K562 (cell line): ENCODE data around the gene WWP2. TPM values are rescaled to one million over a fixed set of nuclear protein-coding genes. Genes with fewer than 3 reads are reported as not detected.

Source experiments
- ATAC-seq: fragments of 200-7000 bp; cut with Tn5 transposase; 3 replicates; pipeline ENCODE4 v1.9.1; 2020; ENCODE audit warnings: moderate library complexity
- BruUV-seq: library from RNA; stranded (reverse); fragments of 400-500 nt; replicated peaks from 2 replicates; lab custom pipeline; 2021; lab: Mats Ljungman, UMichigan
- CTCF ChIA-PET: fragments of 300-600 bp; formaldehyde crosslinking; extraction: SDS; loops from one replicate; lab custom pipeline; 2021; ENCODE audit warnings: low intra/inter-chr PET ratio; lab: Yijun Ruan, JAX
- POLR2A ChIA-PET: fragments of 300-600, 350-650 bp; sonication (Branson Sonifier 250); formaldehyde crosslinking; extraction: SDS; loops from one replicate; lab custom pipeline; 2021; ENCODE audit warnings: antibody characterized with exemption, inconsistent platforms; lab: Yijun Ruan, JAX
- DNase-seq, 4 experiments: peaks; one replicate each; pipeline versions ENCODE4 v3.0.0 to v3.0.0-alpha.2; 2011 to 2018; ENCODE audit warnings: low spot score in 3 of 4, mixed read lengths in 3 of 4; ENCODE audit errors: extremely low read depth in 1 of 4
- FAIRE-seq: peaks from 2 replicates; lab custom pipeline; 2011; peaks lifted over from hg19 to GRCh38; lab: Jason Lieb, UNC
- H2AFZ ChIP-seq: 2 replicates; pipeline ENCODE4 v1.6.0; 2011; ENCODE audit warnings: low read depth, low read length, control low read depth, inconsistent platforms
- H3K27ac ChIP-seq: fragments of 200-600 bp; 3 replicates; pipeline ENCODE4 v1.8.0; 2011; ENCODE audit warnings: low read depth, mild to moderate bottlenecking, control low read depth, inconsistent platforms, low read length, moderate library complexity, mixed read lengths; ENCODE audit errors: extremely low read depth
- H3K27me3 ChIP-seq, 2 experiments: fragments of 300-600 bp in 1 of 2; 2 replicates in 1 of 2; 3 replicates in 1 of 2; pipeline versions ENCODE4 v1.6.0 to v1.8.0; 2011; ENCODE audit warnings: inconsistent platforms in 2 of 2, low read length in 2 of 2, mild to moderate bottlenecking in 1 of 2, mixed read lengths in 1 of 2, moderate library complexity in 1 of 2; ENCODE audit not compliant: control insufficient read depth in 2 of 2, insufficient read depth in 2 of 2
- H3K36me3 ChIP-seq: fragments of 300-600 bp; 3 replicates; pipeline ENCODE4 v1.8.0; 2011; ENCODE audit warnings: mild to moderate bottlenecking, low read length, inconsistent platforms; ENCODE audit not compliant: control insufficient read depth, insufficient read depth
- H3K4me1 ChIP-seq, 2 experiments: fragments of 200-600 bp in 1 of 2; replicated peaks in 1 of 2; 2 replicates in 1 of 2; 3 replicates in 1 of 2; pipeline versions ENCODE4 v1.5.1 to v1.8.0; 2011; ENCODE audit warnings: inconsistent platforms in 2 of 2, low read length in 2 of 2, mild to moderate bottlenecking in 1 of 2, mixed read lengths in 1 of 2, moderate library complexity in 1 of 2; ENCODE audit not compliant: control insufficient read depth in 2 of 2, insufficient read depth in 2 of 2
- H3K4me2 ChIP-seq: 2 replicates; pipeline ENCODE4 v1.6.1; 2011; ENCODE audit warnings: low read length, control low read depth, inconsistent platforms, mixed read lengths; ENCODE audit not compliant: insufficient read depth
- H3K4me3 ChIP-seq: fragments of 200-600 bp; sonication (generic), shearing (Covaris generic); 2 replicates; pipeline ENCODE4 v1.5.1; 2016; ENCODE audit warnings: control low read depth, inconsistent platforms
- H3K79me2 ChIP-seq: fragments of 200-600 bp; 3 replicates; pipeline ENCODE4 v1.8.0; 2011; ENCODE audit warnings: low read length, inconsistent platforms; ENCODE audit not compliant: control insufficient read depth, insufficient read depth
- H3K9ac ChIP-seq, 2 experiments: 2 replicates each; pipeline versions ENCODE4 v1.6.0 to v1.6.1; 2011; ENCODE audit warnings: low read depth in 2 of 2, low read length in 2 of 2, control low read depth in 1 of 2, inconsistent platforms in 1 of 2, mild to moderate bottlenecking in 1 of 2, mixed read lengths in 1 of 2; ENCODE audit not compliant: insufficient read depth in 1 of 2
- H3K9me1 ChIP-seq: one replicate; pipeline ENCODE4 v1.6.0; 2011; ENCODE audit warnings: inconsistent platforms, mild to moderate bottlenecking, low read length, moderate library complexity; ENCODE audit not compliant: control insufficient read depth, insufficient read depth
- H3K9me3 ChIP-seq: replicated peaks from 2 replicates; pipeline ENCODE4 v1.5.1; 2011; ENCODE audit warnings: low read depth, low read length, inconsistent platforms; ENCODE audit not compliant: control insufficient read depth, insufficient read depth
- H4K20me1 ChIP-seq: replicated peaks from 2 replicates; pipeline ENCODE4 v1.6.1; 2011; ENCODE audit warnings: low read length, inconsistent platforms, mixed read lengths; ENCODE audit not compliant: control insufficient read depth, insufficient read depth
- ATF7 ChIP-seq: fragments of 450-650 bp; IDR thresholded peaks from 2 replicates; pipeline ENCODE4 v1.7.1; 2014; ENCODE audit warnings: mild to moderate bottlenecking, moderate library complexity
- BRF1 ChIP-seq: IDR thresholded peaks from 3 replicates; pipeline ENCODE4 v1.6.1; 2011; ENCODE audit warnings: borderline replicate concordance, mild to moderate bottlenecking; ENCODE audit not compliant: insufficient read length; ENCODE audit errors: extremely low read depth
- CHD1 ChIP-seq: fragments of 200-600 bp; sonication (generic); IDR thresholded peaks from one replicate; pipeline ENCODE4 v1.6.1; 2012; ENCODE audit warnings: mild to moderate bottlenecking, moderate library complexity, low read length, inconsistent platforms
- DPF2 ChIP-seq: fragments of 450-650 bp; IDR thresholded peaks from 2 replicates; pipeline ENCODE4 v1.6.1; 2016
- HDAC3 ChIP-seq: fragments of 450-650 bp; IDR thresholded peaks from 2 replicates; pipeline ENCODE4 v1.6.1; 2018; ENCODE audit warnings: borderline replicate concordance, mild to moderate bottlenecking, moderate library complexity; ENCODE audit not compliant: partially characterized antibody
- HOXB6 ChIP-seq: fragments of 250-450 bp; sonication (Bioruptor Pico); IDR thresholded peaks from 2 replicates; pipeline ENCODE4 v1.5.1; 2022; ENCODE audit warnings: mild to moderate bottlenecking, borderline replicate concordance
- KDM1A ChIP-seq, 2 experiments: fragments of 450-650 bp; IDR thresholded peaks; 2 replicates each; pipeline ENCODE4 v1.6.1; 2016; ENCODE audit warnings: mild to moderate bottlenecking in 2 of 2
- MCM3 ChIP-seq: fragments of 450-650 bp; IDR thresholded peaks from 2 replicates; pipeline ENCODE4 v1.6.1; 2016
- OTX1 ChIP-seq: fragments of 450-650 bp; formaldehyde crosslinking; IDR thresholded peaks from 2 replicates; pipeline ENCODE4 v1.4.0; 2022; ENCODE audit warnings: mild to moderate bottlenecking
- RBM25 ChIP-seq: fragments of 200-400 bp; formaldehyde crosslinking; IDR thresholded peaks from 2 replicates; pipeline ENCODE4 v1.6.1; 2018; ENCODE audit warnings: low read length, low read depth, moderate library complexity; ENCODE audit not compliant: severe bottlenecking
- SAFB2 ChIP-seq: fragments of 200-400 bp; formaldehyde crosslinking; IDR thresholded peaks from 2 replicates; pipeline ENCODE4 v1.6.1; 2018; ENCODE audit warnings: borderline replicate concordance, low read length, low read depth, moderate library complexity; ENCODE audit not compliant: severe bottlenecking
- TSC22D4 ChIP-seq: fragments of 450-650 bp; IDR thresholded peaks from 2 replicates; pipeline ENCODE4 v1.6.1; 2016; ENCODE audit warnings: missing genetic modification characterization, missing biosample characterization, control low read depth
- ZFP36 ChIP-seq: fragments of 150-350 bp; IDR thresholded peaks from 2 replicates; pipeline ENCODE4 v1.6.1; 2018; ENCODE audit warnings: low read length, low read depth; ENCODE audit not compliant: partially characterized antibody
- ZNF354B ChIP-seq: fragments of 250-450 bp; sonication (Bioruptor Pico); IDR thresholded peaks from 2 replicates; pipeline ENCODE4 v1.4.0; 2020
- ZNF436 ChIP-seq: fragments of 250-450, 450-650 bp; sonication (Bioruptor Pico); formaldehyde crosslinking; IDR thresholded peaks from 2 replicates; pipeline ENCODE4 v1.7.0; 2020; ENCODE audit warnings: mild to moderate bottlenecking
- WGBS: fragments of 100-300 bp; shearing (Covaris generic); methylation state at CpG from one replicate; pipeline ENCODE4 v1.1.6; 2016; ENCODE audit warnings: low coverage, mixed read lengths; ENCODE audit not compliant: insufficient coverage; ENCODE audit errors: missing lambda C conversion rate; 5-methylcytosine and 5-hydroxymethylcytosine counted together
- in situ Hi-C: fragments of 300-500 bp; cut with MboI; formaldehyde crosslinking; loops from 4 replicates; pipeline ENCODE4 v1.15.0; 2018; ENCODE audit warnings: inconsistent platforms, mixed read lengths
- intact Hi-C: fragments of 100-400 bp; cut with micrococcal nuclease; formaldehyde crosslinking; loops from 2 replicates; pipeline ENCODE4 v1.14.2; 2022
- polyA plus RNA-seq, 8 experiments: library from polyadenylated mRNA; depleted of rRNA in 4 of 8; stranded (reverse) in 5 of 8; unstranded in 3 of 8; fragments of >200 nt; fragmentation: Nextera tagmentation in 2 of 8; fragmentation: Illumina TruSeq in 1 of 8; extraction: Ambion mirVana in 2 of 8; extraction: Trizol in 1 of 8; gene quantifications; 2 replicates each; pipeline versions ENCODE4 v1.2.1 to v1.2.3, GENCODE V29; 2011 to 2014; ENCODE audit warnings: inconsistent platforms in 1 of 8, missing spikeins in 1 of 8
- total RNA-seq, 7 experiments: library from RNA; depleted of rRNA in 6 of 7; stranded (reverse); fragments of >200 nt in 6 of 7; fragmentation: Illumina TruSeq in 2 of 7; extraction: Trizol in 2 of 7; gene quantifications; 2 replicates each; pipeline versions ENCODE4 v1.2.1 to v1.2.3, GENCODE V29; 2011 to 2021; ENCODE audit warnings: low replicate concordance in 1 of 7
- TF ChIP-seq, protein P1 (sequence below): sonication (generic); formaldehyde crosslinking; IDR thresholded peaks from 2 replicates; pipeline ENCODE4 v1.8.0; 2022; ENCODE audit warnings: missing genetic modification reagents, mild to moderate bottlenecking, borderline replicate concordance
- TF ChIP-seq, protein P2 (sequence below), 2 experiments: fragments of 200-800 bp in 1 of 2; sonication (Bioruptor generic) in 1 of 2; sonication (generic) in 1 of 2; formaldehyde crosslinking in 1 of 2; IDR thresholded peaks in 1 of 2; conservative IDR thresholded peaks in 1 of 2; 2 replicates each; pipeline versions ENCODE4 v1.5.0 to v1.6.1; 2016 to 2020; ENCODE audit warnings: missing compliant biosample characterization in 1 of 2, missing genetic modification characterization in 1 of 2, missing genetic modification reagents in 1 of 2
- TF ChIP-seq, protein P3 (sequence below): fragments of 250-450 bp; sonication (Bioruptor Pico); IDR thresholded peaks from 2 replicates; pipeline ENCODE4 v1.4.0; 2020; ENCODE audit warnings: borderline replicate concordance

WWP2 gene
- total and polyA plus RNA-seq, 9 of the 15 experiments (the other 6 are each of a cell fraction or from before 2014, with no cell fraction given): 1.9 to 34.4 (median 14.6) TPM

DNA sequence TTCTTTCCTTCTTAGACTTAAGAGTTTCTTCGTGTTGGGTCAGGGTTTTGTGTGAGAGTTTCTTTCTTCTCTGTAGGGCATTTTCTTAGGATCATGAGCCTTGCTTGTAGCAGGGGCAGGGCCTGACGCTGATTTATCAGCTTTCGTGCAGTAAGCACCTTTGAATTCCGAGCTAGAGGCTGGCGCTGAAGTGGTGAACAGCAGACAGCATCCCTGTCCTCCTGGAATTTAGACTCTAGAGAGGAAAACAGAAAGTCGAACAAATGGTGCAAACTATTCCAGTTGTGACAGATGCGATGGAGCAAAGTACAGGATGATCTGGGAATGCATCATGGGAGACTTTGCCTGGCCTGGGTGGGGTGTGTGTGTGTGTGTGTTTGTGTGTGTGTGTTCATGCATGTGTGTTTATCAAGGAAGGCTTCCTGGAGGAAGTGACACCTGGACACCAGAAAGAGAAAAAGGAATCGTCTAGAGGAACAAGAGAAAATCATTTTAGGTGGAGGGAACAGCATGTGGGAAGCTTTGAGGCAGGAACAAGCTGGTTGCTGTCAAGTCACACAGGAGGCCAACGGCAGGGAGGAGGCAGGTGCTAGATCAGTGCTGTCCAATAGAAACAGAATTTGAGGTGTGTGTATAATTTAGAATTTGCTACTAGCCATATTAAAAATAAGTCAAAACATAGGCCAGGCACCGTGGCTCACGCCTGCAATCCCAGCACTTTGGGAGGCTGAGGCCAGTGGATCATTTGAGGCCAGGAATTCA is 60.2 kb downstream of the WWP2 start:
- BruUV-seq: no TSS peak
- no peak overlapping the region for H3K9ac ChIP-seq
- H3K4me1 ChIP-seq: no peaks in the 10 kb centered on the region; a peak in 1 of 5 replicates
- no peaks in the 10 kb centered on the region for H3K79me2 ChIP-seq
- no peak overlapping the region for H3K4me3 ChIP-seq
- no peaks in the 10 kb centered on the region for H3K36me3 ChIP-seq
- no peak for ATAC-seq
- CTCF ChIA-PET: no interaction called here
- POLR2A ChIA-PET: interaction anchor here (1.1 to 1.7 kb wide), 2 partner anchors 8 to 16 kb away, joined by 4 to 8 read pairs; no protein-coding TSS in a partner anchor
- H3K27me3 ChIP-seq: no peaks in the 10 kb centered on the region
- no peak overlapping the region for H2AFZ ChIP-seq
- no peaks in the 10 kb centered on the region for H4K20me1 ChIP-seq
- no peak for DNase-seq
- WGBS: 74% methylated on average over 11 of the region's 11 CpGs
- no peaks in the 10 kb centered on the region for H3K9me1 ChIP-seq
- H3K4me2 ChIP-seq: no peak overlapping the region
- no peak overlapping the region for H3K27ac ChIP-seq
- intact Hi-C loops (no loop called here), in situ Hi-C loops (no loop called here)
- H3K9me3 ChIP-seq: no peaks in the 10 kb centered on the region; the same call in 1 of the 2 replicates
- FAIRE-seq: no peak
- TF ChIP-seq HOXB6: no peak
- no peak for TF ChIP-seq DPF2
- no peak for TF ChIP-seq ATF7
- TF ChIP-seq, protein P1, sequence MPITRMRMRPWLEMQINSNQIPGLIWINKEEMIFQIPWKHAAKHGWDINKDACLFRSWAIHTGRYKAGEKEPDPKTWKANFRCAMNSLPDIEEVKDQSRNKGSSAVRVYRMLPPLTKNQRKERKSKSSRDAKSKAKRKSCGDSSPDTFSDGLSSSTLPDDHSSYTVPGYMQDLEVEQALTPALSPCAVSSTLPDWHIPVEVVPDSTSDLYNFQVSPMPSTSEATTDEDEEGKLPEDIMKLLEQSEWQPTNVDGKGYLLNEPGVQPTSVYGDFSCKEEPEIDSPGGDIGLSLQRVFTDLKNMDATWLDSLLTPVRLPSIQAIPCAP (CRISPR knock-in tag): no peak
- TF ChIP-seq, protein P2, sequence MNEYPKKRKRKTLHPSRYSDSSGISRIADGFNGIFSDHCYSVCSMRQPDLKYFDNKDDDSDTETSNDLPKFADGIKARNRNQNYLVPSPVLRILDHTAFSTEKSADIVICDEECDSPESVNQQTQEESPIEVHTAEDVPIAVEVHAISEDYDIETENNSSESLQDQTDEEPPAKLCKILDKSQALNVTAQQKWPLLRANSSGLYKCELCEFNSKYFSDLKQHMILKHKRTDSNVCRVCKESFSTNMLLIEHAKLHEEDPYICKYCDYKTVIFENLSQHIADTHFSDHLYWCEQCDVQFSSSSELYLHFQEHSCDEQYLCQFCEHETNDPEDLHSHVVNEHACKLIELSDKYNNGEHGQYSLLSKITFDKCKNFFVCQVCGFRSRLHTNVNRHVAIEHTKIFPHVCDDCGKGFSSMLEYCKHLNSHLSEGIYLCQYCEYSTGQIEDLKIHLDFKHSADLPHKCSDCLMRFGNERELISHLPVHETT (CRISPR knock-in tag; conservative IDR thresholded peaks at IDR 0.05 in 1 of 2, IDR thresholded peaks at IDR 0.05 in 1 of 2): no peak
- TF ChIP-seq ZNF354B (CRISPR knock-in tag): no peak
- TF ChIP-seq SAFB2: no peak
- TF ChIP-seq OTX1 (CRISPR knock-in tag): no peak
- TF ChIP-seq HDAC3: no peak
- TF ChIP-seq ZFP36: peak; percentile 91
- TF ChIP-seq, protein P3, sequence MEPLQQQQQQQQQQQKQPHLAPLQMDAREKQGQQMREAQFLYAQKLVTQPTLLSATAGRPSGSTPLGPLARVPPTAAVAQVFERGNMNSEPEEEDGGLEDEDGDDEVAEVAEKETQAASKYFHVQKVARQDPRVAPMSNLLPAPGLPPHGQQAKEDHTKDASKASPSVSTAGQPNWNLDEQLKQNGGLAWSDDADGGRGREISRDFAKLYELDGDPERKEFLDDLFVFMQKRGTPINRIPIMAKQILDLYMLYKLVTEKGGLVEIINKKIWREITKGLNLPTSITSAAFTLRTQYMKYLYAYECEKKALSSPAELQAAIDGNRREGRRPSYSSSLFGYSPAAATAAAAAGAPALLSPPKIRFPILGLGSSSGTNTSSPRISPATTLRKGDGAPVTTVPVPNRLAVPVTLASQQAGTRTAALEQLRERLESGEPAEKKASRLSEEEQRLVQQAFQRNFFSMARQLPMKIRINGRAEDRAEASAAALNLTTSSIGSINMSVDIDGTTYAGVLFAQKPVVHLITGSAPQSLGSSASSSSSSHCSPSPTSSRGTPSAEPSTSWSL (CRISPR knock-in tag): no peak
- TF ChIP-seq KDM1A (IDR thresholded peaks at IDR 0.05): peak in 1 of 2 experiments; percentile 18; a peak in 1 of 4 replicates
- no peak for TF ChIP-seq TSC22D4
- peak; percentile 29 for TF ChIP-seq RBM25
- no peak for TF ChIP-seq BRF1
- TF ChIP-seq ZNF436 (CRISPR knock-in tag): no peak
- TF ChIP-seq CHD1: no peak
- TF ChIP-seq MCM3: no peak
